SW480 (cell line): ENCODE measurements around the gene KPNA1.
"Not testable (repeated sequence)": the region's sequence is repeated elsewhere in the genome, so short reads cannot be mapped to it uniquely, and the experiment has no call there.

ENCODE experiments used
- DNase-seq: peaks from one replicate; pipeline ENCODE4 v3.0.0-alpha.2; 2016; ENCODE audit warnings: low spot score

Gene KPNA1

GRCh38 chr3:122519693-122520092 is 5.0 kb upstream of the KPNA1 start:
- no peak for DNase-seq

- no peak for DNase-seq
Measured at GRCh38 chr3:122516846-122517360, 2.2 kb upstream of the KPNA1 start.

DNA sequence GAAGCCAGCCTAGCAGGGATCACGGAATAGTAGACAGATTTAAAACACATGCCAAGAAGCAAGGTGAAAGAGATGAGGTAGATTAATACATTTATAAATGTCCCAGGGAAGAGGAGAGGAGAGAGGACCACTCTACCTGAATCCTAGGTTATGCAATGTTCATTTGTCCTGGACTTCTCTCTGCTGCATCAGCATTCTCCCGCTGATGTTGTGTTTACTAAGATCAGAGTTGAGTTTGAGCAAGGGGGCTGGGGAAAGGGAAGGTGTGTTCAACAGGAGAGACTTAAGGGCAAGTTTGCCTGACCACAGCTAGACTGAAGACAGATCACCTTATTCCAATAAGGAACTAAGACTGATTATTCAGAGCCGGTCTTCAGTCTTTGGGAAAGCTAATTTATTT is 1.1 kb upstream of the KPNA1 start:
- DNase-seq: no peak

- DNase-seq: no peak
Measured at GRCh38 chr3:122515020-122515468, 305 bp upstream of the KPNA1 start.

DNA sequence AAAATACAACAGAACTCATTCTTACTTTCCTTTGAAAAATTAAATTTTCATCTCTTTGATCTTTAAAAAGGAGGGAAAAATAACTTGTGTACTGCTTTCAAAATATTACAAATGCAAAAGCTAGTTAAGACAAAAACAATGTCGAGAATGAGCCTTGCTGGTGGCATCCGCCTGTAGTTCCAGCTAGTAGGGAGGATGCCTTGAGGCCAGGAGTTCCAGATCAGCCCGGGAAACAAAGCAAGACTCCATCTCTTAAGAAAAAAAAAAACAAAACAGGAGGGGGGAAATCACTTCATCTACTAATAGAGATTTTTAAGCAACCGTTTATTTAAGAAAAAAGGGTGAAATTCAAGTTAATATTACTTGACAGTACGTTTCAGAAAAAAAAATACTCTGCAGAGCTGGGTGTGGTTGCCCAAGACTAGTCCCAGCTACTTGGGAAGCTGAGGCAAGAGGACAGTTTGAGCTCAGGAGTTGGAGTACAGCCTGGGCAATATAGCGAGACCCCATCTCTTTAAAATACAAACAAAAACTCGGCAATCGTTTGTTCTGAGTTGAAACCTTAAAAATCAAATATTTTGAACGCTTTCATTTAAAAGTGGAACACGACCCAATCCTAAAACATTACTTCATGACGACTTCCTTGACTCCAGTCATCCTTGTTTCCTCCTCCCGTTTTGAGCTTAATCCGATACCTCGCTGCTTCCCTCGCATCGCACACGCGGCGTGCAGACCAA is 1.2 kb downstream of the KPNA1 start:
- no peak for DNase-seq

- no peak for DNase-seq
Measured at GRCh38 chr3:122512284-122512683, 2.5 kb downstream of the KPNA1 start.

DNA sequence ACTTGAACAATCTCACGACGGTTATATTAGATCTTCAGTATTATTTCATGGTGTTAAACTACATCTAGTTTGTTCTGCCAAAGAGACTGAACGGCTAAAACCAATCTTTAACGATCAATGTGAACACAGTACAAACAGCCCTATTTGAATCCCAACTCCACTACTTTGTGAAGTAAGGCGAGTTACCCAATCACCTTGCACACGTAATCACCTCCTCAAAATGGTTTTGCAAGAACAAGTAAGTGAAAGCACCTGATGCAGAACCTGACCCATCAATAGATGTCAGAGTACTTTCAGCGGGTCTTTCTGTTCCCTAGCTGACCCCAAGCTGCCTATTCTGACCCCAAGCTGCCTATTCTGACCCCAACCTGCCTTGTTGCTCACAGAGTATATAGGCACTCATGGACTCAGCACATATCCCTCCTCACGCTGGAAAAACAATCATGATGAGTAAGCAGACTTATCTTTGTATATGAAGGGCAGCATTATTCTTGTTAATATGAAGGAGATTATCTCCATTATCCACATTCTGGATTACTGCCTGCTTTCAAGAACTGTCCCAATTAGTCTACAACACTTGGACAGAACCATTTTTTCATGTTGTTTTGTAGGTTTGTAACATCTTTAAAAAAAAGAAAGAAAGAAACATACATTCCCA is 3.7 kb downstream of the KPNA1 start:
- no peak for DNase-seq

- not testable (repeated sequence) for DNase-seq
Measured at GRCh38 chr3:122508944-122509343, 5.8 kb downstream of the KPNA1 start.

- DNase-seq: no peak
Measured at GRCh38 chr3:122508135-122508914, 6.4 kb downstream of the KPNA1 start.

DNA sequence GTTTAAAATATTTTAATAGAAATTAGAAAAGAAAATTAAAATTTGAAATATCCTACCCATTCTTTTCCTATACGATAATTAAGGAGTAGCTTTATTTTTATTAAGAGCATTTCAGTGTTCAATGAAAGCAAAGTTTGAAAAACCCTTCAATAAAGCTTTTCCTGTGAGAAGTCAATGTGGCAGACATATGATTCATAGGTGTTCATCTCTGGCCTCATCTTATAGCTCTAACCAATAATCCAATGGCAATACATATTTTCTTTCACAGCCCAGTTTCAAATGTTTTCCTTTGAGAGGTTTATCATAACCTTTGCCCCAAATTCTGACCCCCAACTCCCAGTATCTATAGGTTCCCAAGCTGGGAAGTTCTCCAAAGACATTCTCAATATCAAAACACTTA is 8.3 kb downstream of the KPNA1 start:
- DNase-seq: no peak

- no peak for DNase-seq
Measured at GRCh38 chr3:122505676-122506075, 9.1 kb downstream of the KPNA1 start.

DNA sequence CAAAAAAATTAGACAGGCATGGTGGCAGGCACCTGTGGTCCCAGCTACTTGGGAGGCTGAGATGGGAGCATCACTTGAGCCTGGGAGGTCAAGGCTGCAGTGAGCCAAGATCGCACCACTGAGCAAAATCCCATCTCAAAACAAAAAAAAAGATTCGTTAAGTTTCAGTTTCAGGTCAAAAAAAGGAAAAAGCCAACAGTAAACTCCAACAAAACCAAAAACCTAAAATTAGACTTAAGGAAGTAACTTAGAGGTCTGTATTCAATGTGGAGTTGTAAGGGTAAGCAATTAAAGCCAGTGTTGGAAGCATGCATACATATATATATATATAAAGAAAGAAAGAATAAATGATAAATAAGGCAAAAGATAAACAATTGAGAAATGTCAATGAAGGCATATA is 11.8 kb downstream of the KPNA1 start:
- DNase-seq: no peak

DNA sequence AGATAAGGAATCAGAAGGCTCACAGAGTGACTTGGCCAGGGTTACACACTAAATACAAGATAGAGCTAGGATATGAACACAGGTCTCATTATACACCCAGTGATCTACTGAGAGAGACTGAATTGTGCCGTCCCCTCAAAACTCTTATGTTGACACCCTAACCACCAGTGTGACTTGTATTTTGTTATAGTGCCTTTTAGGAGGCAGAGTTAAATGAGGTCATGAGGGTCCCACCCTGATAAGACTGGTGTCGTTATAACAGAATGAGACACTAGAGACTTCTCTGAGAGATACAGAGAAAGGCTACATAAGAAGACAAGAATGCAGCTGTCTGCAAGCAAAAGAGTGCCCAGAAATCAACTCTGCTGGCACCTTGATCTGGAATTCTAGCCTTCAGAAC is 12.6 kb downstream of the KPNA1 start:
- DNase-seq: no peak

DNA sequence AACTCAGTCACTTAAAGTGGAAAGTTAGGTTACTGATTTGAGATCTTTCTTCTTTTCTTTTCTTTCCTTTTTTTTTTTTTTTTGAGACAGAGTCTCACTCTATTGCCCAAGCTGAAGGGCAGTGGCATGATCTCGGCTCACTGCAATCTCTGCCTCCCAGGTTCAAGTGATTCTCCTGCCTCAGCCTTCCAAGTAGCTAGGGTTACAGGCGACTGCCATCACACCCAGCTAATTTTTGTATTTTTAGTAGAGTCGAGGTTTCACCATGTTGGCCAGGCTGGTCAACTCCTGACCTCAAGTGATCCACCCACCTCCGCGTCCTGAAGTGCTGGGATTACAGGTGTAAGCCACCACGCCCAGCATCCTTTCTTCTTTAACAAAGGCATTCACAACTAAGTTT is 13.8 kb downstream of the KPNA1 start:
- not testable (repeated sequence) for DNase-seq

DNA sequence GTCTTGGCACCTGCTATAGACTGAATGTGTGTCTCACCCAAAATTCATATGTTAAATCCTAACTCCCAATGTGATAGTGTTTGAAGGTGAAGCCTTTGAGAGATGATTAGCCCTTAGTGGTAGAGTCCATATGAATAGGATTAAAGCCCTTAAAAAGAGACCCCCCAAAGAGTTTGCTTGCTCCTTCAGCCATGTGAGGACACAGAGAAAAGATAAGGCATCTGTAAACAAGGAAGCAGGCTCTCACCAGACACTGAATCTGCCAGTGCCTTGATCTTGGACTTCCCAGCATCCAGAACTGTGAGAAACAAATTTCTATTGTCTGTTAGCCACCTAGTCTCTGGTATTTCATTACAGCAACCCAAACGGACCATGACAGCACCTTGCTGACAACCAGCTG is 16.6 kb downstream of the KPNA1 start:
- DNase-seq: no peak

GRCh38 chr3:122497425-122497824 is 17.3 kb downstream of the KPNA1 start:
- DNase-seq: peak; percentile 81

DNA sequence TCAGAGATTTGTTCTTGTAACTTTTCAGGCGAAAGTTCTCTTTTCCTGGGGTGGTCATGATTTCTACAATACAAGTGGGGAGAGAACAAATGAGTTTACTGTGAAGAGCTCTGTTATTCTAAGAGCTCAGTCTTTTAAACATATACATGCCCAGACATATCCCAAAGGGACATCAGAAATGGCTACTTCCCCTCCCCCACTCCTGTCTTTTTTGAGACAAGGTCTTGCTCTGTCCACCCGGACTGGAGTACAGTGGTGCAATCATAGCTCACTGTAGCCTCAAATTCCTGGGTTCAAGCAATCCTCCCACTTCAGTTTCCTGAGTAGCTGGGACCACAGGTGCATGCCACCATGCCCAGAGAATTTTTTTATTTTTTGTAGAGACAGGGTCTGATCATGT is 18.2 kb downstream of the KPNA1 start:
- DNase-seq: no peak

GRCh38 chr3:122493296-122493695 is 21.4 kb downstream of the KPNA1 start:
- DNase-seq: peak; percentile 51

- no peak for DNase-seq
Measured at GRCh38 chr3:122488262-122488973, 26.3 kb downstream of the KPNA1 start.

DNA sequence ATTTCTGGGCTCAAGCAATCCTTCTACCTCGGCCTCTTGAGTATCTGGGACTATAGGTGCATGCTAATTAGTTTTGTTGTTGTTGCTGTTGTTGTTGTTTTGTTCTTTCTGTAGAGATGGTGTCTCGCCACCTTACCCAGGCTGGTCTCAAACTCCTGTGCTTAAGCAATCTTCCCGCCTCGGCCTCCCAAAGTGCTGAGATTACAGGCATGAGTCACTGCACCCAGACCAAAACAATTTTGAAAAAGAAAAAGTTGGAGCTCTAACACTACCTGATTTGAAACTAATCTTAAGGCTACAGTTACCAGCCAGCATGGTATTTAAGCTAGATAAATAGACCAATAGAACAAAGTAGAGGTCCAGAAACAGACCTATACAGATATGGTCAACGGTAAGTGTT is 29.8 kb downstream of the KPNA1 start:
- no peak for DNase-seq

DNA sequence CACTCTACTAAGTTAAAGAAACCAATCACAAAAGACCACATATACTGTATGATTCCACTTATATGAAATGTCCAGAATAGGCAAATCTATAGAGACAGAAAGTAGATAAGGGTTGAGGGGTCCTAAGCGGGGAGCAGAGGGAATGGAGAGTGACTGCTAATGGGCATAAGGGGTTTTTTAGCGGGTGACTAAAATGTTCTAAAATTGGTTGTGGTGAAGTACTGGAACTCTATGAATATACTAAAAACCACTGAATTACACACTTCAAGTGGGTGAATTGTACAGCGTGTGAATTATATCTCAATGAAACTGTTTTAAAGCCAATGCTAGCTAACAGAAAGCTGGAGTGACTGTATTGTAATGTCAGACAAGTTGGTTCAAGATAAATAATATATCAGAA is 33.3 kb downstream of the KPNA1 start:
- no peak for DNase-seq

DNA sequence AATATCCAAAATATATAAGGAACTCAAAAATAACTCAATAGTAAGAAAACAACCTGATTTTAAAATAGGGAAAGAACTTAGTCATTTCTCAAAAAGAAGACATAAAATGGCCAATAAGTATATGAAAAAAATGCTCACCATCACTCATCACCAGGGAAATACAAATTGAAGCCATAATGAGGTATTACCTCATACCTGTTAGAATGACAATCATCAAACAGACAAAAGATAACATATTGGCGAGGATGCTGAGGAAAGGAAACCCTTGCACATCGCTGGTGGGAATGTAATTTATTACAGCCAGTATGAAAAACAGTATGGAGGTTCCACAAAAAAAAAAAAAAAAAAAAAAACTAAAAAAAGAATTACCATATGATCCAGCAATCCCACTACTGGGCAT is 38.2 kb downstream of the KPNA1 start:
- DNase-seq: no peak
